HG03039 (cell line): ENCODE results near the gene RNU6-7.

Experiments used
- ATAC-seq: cut with Tn5 transposase; IDR thresholded peaks from one replicate; pipeline ENCODE4 v1.9.1; 2021; ENCODE audit warnings: mild to moderate bottlenecking, moderate library complexity; ENCODE audit not compliant: unreplicated experiment

The RNU6-7 gene

DNA sequence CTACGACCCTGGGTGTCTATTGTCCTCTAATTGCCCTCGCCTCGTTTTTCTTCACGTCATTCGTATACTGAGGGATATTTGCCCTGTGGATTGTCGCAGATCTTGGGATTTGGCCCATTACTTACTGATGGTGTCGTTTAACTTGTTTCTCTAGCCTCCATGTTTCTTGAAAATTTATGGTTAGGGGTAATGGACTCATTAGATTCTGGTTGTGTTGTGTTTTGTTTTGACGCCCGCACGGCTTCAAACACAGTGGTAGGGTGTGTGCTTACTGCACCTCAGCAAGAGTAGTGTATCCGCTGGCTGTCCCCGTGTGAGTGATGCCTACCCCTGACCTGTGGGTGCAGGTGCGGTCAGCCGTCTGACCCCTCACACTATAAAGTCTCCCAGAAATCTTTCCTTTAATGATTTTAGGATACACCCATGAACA is 2.1 kb downstream of the RNU6-7 start:
- no peak for ATAC-seq

DNA sequence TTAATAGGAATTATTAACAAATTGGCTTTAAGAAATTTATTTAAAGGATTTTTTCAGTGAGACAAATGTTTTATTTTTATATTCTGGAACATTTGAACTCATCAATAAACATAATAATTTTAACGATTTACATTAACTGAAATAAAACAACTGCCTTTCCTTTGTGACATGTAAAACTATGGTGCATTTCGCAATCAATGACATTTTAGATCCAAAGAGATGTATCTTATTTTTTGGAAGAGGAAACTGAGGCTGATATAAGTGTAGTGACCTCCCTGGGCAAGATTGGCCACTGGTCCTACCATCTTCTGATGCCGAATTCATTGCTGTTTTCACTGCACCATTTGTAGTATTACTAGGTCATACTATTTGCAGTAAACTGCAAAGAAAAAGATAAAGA is 3.7 kb downstream of the RNU6-7 start:
- no peak for ATAC-seq

DNA sequence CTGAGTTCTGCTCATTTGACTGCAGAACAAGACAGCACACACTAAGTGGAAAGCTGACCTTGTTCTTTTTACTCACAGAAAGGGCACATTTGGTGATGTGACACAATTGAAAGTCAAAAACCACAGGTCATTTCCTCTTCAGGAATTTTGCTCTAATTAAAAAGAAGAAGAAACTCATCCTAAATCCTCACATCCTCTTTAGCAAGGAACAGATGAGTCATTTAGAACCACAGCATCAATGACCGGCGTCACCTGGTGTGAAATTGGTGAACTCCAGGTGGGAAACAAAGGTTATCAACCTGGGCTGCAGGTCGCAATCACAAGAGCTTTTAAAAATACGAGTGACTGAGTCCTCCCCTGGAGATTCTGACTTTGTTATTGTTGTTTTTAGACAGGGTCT is 4.1 kb downstream of the RNU6-7 start:
- ATAC-seq, result no peak

DNA sequence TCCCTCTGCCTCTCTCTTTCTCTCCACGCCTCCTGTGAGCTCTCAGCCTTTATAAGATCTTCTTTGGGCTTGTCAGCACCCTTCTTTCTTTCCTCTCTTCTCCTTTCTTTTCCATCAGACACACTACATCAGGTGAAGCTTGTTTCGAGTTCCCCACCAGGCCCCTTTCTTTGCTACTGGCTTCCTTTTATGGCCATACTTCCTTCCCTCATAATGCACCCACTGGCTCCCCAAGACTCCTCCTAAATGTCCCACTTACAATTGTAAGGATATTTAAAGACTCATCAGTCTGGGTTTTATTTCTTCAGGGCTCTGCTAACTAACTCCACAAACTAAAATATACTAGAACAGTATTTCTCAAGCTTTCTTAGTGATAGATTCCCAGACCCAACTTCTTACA is 4.7 kb downstream of the RNU6-7 start:
- no peak for ATAC-seq

DNA sequence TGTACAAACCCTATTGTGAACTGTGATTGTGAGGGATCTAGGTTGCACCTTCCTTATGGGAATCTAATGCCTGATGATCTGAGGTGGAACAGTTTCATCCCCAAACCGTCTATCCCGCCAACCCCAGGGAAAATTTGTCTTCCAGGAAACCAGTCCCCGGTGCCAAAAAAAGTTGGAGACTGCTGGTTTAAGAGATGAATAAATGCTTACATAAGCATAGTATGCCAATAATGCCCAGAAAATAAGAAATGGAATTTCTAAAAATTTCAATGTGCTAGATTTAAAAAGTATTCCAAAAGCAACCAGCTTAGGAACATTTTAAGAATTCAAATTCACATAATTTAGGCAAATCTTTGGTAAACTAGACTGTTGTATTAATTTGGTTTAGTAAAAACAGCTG is 6.6 kb downstream of the RNU6-7 start:
- ATAC-seq, result no peak

DNA sequence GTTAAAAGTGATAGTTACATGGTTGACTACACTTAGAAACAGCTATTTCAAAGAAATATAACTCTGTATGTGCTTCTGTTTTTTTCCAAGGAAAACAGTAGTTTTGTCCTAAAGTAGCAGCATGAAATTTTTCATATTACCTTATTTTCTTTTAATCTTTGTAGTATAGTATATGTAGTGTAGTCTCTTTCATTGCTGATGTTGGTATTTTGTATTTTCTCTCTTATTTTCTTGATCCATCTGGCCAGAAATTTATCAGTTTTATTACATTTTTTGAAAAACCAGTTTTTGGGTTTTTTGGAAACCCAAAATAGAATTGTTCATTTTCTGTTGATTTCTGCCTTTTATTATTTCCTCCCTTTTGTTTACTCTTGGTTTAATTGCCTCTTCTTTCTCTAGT is 7.6 kb downstream of the RNU6-7 start:
- ATAC-seq, result no peak

DNA sequence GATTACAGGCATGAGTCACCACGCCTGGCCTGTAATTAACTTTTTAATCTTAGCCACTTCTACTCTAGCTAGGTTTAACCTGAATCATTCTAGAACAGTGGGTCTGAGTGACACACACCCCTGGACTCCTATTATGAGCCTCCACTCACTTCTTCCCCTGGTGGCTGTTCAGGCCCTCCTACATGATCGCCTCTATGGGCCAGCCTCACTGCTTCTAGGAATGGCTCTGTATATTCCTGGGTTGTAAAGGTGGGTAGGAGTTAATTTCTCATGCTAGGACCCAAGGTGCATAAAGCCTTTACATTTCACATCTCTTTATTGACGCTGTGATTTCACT is 9.2 kb downstream of the RNU6-7 start:
- ATAC-seq, result no peak

DNA sequence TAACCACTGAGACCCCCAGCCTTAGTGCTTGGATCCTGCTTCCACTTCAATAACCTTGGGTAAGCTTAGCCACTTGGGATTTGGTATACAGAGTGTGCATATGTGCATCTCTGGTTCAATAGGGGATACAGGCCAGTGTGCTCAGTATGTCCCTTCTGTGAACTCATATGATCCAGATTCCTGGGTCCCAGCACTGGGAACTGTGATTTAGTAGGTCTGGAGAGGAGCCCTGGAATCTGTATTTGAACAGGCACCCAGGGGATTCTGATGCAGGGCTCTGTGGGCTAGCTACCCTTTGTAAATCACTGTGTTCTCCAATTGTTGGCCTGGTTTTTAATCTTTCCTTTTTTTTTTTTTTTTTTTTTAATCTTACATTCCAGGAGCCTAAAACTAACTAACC is 11.0 kb downstream of the RNU6-7 start:
- ATAC-seq, result no peak

DNA sequence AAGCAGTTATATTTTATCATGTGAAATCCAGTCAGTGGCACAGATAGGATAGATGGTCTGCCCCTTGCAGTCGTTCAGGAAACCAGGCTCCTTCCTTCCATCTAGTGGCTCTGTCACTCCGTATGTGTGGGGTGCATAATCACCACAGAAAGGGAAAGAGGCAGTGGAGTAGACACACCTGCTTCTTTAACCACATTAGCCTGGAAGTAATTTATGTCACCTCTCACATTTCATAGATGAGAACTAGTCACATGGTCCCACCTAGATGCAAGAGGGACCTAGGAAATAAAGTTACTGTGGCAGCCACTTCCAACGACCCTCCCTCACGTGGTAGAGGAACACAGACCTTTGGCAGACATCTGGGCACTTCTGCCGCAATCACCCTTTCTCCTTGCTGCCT is 15.5 kb downstream of the RNU6-7 start:
- ATAC-seq, result no peak

DNA sequence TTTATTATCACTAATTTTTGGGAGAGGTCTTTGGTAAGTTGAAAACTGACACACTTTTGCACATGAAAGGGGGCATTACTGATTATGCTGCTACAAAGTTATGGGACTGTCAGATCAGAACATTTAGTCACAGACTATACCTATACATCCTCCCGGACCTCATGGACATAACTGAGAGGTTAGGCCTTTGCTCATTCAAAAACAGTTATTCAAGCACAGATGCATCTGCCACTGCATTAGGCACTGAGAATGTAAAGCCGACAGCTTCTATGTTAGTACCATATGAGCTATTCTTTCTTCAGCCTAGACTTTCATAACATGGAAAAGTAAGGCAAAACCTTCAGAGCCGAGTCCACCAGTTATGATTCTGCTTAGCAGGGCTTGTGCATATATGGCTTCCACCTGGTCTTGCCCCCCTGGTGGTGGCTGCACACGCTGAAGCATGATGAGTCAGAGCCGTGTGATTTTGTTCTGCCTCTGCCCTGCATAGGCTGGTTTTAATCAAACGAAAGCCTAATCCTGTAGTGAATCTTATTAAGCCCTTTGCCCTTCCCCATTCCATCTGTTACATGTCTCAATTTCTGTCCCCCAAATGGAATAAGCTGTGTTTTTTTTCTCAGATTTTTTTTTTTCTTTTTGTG is 23.0 kb downstream of the RNU6-7 start:
- no peak for ATAC-seq

DNA sequence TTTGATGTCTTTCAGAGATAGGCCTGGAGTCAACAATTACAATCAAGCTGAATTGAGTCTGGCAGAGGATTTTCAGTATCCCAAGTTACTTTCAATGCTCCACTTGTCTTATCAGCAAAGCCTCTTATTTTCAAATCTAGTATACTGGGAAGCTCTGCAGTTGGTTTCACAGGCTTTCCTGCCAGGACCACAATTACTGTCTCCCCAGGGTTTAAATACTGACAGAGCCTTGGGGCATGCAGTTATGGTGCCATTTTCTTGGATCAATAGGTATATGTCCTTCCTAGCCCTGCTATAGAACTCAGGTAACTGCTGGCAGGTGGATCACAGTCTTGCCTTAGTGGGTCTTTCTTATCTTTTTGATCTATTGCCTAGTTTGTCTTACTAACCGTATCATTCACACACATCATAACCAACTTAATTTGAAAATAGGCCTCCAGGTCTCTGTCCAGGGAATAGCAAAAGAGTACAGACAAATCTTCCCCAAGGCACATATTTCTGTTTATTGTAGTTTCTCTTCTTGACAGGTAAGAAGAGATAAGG is 23.6 kb downstream of the RNU6-7 start:
- ATAC-seq, result no peak

DNA sequence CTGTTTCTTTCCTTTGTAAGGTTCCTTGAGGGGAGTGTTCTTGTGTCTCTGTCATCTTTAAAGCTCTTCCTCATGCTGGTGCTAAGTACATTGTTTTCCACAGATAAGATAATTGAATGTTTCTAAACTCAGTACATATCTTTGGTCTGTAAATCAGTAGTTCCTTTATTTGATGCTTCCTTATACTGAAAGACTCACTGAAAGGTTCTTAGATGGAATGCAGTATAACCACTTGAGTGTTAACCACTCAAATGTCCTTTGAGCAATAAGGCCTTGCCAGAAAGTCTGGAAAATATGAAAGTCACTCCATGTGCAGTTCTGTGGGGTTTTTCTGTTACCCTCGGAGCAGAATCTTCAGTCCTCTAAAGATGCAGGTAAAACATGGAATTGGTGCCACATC is 24.2 kb downstream of the RNU6-7 start:
- ATAC-seq, result no peak

DNA sequence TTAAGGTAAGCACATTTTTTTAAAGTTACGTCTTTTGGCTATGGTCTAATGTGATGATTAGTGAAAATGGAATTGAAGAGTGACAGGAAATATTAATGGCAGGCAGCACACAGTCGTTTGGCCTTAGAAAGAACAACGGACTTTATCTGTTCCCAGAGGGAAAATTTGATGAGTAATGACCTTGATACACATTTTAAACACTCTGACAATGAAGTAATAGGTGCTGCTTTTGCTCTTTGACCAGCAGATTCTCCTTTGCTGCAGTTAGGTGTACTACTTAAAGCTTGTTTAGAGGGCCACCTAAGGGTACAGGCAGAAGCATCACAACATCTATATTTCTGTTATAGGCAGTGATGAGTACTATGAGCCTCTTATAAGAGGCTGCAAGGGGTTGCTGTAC is 28.3 kb downstream of the RNU6-7 start:
- no peak for ATAC-seq

DNA sequence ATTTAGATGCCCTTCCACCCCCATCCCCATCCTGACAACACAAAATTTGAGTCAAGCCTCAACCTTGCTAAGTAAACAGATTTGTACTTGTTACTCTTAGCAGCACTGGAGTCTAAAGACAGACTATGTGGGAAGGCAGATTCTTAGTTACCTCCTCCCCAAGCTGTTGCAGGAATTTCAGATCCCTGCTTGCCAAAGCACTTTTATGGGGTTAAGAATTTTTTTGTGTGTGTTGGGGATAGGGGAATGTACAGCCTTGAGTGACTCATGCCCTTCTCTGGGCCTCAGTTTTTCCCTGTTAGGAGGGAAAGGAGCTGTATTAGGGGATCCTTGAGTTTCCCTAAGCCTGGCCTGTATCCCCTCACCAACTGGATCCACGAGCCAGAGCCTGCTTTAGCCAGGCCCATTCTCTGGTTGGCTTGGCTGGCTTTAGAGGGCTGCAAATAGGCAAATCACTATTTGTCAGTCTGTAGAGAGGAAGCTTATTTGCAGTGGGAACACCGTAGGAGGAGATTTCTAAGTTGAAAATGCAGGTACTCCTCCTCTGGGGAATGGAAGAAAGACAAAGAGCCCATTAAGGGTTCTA is 28.9 kb downstream of the RNU6-7 start:
- no peak for ATAC-seq

DNA sequence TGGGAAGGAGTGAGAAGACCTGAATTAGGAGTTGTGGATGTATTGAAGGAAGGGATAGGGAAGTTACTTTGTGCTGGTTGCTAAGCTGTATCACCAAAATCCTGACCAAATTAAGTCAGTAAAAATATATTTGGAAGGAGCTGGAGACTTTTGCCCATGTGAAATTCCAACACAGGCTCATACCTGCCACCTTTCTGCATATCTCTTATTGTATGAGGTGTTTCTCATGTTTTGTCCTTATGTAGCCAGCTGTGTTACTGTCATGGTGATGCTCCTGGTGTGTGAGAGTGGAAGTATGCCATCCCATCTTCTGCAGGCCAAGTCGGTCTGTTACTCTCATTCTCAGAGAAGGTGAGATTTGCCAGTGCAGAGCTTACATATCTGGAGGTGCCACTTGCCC is 30.6 kb downstream of the RNU6-7 start:
- ATAC-seq, result no peak

DNA sequence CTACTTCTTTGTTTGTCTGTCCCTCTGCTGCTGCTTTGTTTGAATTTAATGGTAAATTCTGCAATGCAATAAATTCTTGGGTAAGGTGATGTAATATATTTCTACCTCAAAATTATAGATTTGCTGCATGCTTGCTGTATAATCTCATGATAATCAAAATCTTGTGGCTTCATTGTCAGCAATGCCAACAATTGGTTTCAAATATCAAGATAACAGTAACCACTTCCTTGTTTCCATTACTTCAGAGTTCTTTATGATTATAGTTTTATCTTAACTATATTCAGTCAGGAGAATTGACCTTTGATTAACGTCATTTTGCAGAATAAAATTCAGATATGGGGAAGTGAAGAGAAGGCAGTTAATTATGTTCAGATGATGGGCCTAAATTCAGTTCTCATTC is 31.4 kb downstream of the RNU6-7 start:
- no peak for ATAC-seq

DNA sequence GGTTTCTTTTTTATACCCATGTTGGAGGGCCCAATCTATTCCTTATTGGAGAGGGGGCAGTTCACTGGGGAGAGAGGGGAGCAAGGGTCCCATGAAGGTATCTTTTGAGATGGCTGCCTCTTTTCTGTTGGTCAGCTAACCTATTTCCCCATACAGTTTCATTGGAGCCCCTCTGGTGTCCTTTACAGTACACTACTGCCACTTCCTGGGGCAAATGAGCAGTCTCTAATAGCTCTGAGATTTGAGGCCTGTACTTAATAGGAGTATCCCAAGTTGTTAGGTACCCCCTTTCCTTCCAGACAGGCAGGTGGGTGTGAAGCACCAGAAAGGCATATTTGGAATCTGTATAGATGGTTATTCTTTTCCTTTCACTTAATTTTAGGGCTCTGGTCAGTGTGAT is 42.6 kb downstream of the RNU6-7 start:
- no peak for ATAC-seq

DNA sequence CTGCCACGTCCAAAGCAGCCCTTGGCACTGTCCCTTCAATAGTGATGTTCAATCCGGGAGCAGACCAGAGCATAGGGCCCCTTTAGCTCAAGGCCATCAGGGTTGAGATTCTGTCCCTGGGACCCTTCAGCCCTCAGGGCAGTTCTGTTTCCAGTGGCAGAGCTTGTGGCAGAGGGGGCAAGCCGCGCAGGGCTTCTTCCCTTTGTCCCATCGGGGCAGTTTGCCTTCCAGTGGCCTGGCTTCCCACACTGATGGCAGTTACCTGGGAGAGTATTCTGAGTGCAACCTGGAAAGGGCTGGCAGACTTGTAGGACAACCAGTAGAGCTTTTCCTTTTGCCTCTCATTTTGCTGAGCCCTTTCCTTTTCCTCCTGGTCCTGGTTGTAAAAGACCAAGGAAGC is 44.9 kb downstream of the RNU6-7 start:
- ATAC-seq, result no peak

DNA sequence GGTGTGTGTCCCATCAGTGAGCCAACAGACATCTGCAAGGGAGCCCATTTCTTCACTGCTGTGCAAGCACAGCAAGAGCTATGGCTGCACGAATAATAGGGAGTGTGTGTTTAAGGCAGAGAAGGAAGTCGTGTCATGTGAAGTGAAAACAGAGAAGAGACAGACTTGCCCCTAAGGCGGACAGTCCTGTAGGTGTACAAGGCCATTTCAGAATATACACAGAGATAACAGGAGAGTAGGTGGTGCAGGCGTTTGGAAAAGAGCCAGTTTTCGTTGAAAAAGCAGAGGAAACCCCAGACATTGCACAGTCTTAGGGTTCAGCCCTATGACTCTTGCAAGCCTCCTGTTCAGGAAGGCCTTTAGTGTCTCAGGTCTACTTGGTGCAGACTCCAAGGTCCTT is 47.5 kb downstream of the RNU6-7 start:
- ATAC-seq, result no peak

DNA sequence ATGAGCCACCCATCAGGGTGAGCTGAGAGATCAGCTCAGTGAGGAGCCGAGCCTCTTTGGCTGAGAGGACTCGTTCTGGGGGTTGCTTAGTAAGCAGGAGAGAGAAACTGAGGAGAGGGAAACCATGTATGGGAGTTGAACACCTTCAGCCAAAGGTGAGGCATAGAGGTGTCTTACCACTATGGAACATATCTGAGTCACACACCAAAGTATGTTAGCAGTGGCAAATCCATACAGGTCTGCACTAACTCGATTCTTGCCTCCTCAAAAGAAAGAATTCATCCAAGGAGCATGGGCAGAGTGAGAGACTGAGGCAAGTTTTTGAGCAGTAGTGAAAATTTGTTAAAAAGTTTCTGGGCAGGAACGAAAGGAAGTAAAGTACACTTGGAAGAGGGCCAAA is 47.9 kb downstream of the RNU6-7 start:
- no peak for ATAC-seq

DNA sequence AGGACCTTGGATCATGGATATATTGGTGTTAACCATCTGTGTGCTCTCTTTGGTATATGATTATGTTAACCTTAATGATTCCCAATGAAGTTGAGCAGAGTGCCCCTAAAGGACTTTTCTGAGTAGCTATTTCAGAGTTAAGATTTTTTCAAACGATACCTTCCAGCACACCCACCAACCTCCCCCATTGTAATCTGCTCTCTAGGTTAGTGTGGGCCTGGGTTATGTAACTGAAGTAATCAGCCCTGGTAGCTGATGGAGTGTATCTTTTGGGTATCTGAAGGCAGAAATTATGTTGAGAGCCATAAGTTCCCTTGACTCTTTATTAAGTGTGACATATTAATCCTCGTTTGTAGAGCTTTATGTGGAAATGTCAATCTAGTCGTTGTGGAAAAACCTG is 48.8 kb downstream of the RNU6-7 start:
- no peak for ATAC-seq

DNA sequence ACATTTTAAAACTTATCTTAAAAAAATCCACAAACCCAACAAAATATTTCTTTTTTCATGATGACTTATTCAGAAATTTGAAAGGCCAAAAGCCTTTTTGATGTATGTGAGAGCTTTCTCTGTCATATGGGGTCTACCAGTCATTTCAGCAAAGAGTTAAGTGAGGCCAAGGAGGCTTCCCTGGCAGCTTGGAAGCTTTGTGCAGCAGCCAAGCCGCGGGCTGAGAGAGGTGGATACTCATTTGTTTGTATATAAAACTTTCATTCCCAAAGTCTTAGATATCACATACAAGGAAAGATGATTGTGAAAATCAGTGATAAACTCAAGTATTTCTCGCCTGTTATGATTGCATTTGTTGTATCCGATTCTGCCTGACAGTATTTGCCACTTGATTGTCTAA is 49.7 kb downstream of the RNU6-7 start:
- no peak for ATAC-seq
